Measurements from ENCODE around the gene DLG5.

The DLG5 gene

GRCh38 chr10:77855404-77856155 lies 71.0 kb downstream of the DLG5 start (continued):
- TF ChIP-seq ZNF280D (tag by site-specific recombination; IDR thresholded peaks at IDR 0.05) (no peak), GFI1B (tag by site-specific recombination; IDR thresholded peaks at IDR 0.05) (no peak), ZNF530 (tag by site-specific recombination; IDR thresholded peaks at IDR 0.05; ENCODE audit: low read depth) (no peak), SP2 (tag by site-specific recombination; IDR thresholded peaks at IDR 0.05) (no peak), ZNF132 (tag by site-specific recombination; IDR thresholded peaks at IDR 0.05; ENCODE audit: borderline replicate concordance) (no peak), ZNF777 (tag by site-specific recombination; IDR thresholded peaks at IDR 0.05; ENCODE audit: borderline replicate concordance) (no peak), REST (tag by site-specific recombination; IDR thresholded peaks at IDR 0.05) (no peak)

- TF ChIP-seq ZNF548 (tag by site-specific recombination; IDR thresholded peaks at IDR 0.05) (no peak), ZNF324 (tag by site-specific recombination; IDR thresholded peaks at IDR 0.05) (no peak), ZBTB10 (tag by site-specific recombination; IDR thresholded peaks at IDR 0.05) (no peak), ZNF623 (tag by site-specific recombination; IDR thresholded peaks at IDR 0.05) (no peak), ZNF776 (tag by site-specific recombination; IDR thresholded peaks at IDR 0.05; ENCODE audit: borderline replicate concordance) (no peak), KLF1 (tag by site-specific recombination; IDR thresholded peaks at IDR 0.05) (no peak), ZNF416 (tag by site-specific recombination; IDR thresholded peaks at IDR 0.05) (no peak), ZNF585B (tag by site-specific recombination; IDR thresholded peaks at IDR 0.05) (no peak), PRDM1 (tag by site-specific recombination; IDR thresholded peaks at IDR 0.05) (no peak), EGR2 (tag by site-specific recombination; IDR thresholded peaks at IDR 0.05; ENCODE audit: low read depth) (no peak)
- no peaks in the 10 kb centered on the region for H3K9me3 ChIP-seq (ENCODE audit: control insufficient read depth, insufficient read depth, low read depth, low read length)
- peaks cover 8 to 61% of the 10 kb centered on the region in 2 experiments; a peak in 2 of 3 replicates for H3K36me3 ChIP-seq (ENCODE audit: control insufficient read depth in 2 of 2, insufficient read depth in 1 of 2, low read length in 2 of 2)
- POLR2A ChIA-PET: no interaction called here
- no peak overlapping the region for H3K27ac ChIP-seq (ENCODE audit: extremely low read depth, low read depth, low read length)
- H3K4me3 ChIP-seq (ENCODE audit: low read depth, low read length): no peak overlapping the region
- H3K4me1 ChIP-seq (ENCODE audit: control insufficient read depth, insufficient read depth, low read length): no peaks in the 10 kb centered on the region
- CTCF ChIA-PET: no interaction called here
These were observed 72.4 kb downstream of the DLG5 start for GRCh38 chr10:77854115-77854514.

Measured in HEK293 (cell line).